K562 (cell line): ENCODE measurements around the gene FOXS1. TPM values are rescaled to one million over a fixed set of nuclear protein-coding genes. Genes with fewer than 3 reads are reported as not detected.

Experiments used
- ADNP ChIP-seq: fragments of 200-800 bp; sonication (Bioruptor generic); IDR thresholded peaks from 2 replicates; pipeline ENCODE4 v1.6.1; 2016; ENCODE audit warnings: missing genetic modification characterization, missing compliant biosample characterization
- ASH1L ChIP-seq: fragments of 450-650 bp; IDR thresholded peaks from 2 replicates; pipeline ENCODE4 v1.6.1; 2018; ENCODE audit warnings: borderline replicate concordance, mild to moderate bottlenecking, low read depth; ENCODE audit not compliant: partially characterized antibody
- CSDE1 ChIP-seq, 2 experiments: fragments of 450-650 bp; IDR thresholded peaks; 2 replicates each; pipeline ENCODE4 v1.6.1; 2016; ENCODE audit warnings: mild to moderate bottlenecking in 1 of 2
- EP300 ChIP-seq: IDR thresholded peaks from 2 replicates; pipeline ENCODE4 v1.6.1; 2012; ENCODE audit warnings: low read length, improper control_type of control experiment
- EWSR1 ChIP-seq: fragments of 450-650 bp; IDR thresholded peaks from 2 replicates; pipeline ENCODE4 v1.6.1; 2018; ENCODE audit warnings: borderline replicate concordance, mild to moderate bottlenecking, low read depth, moderate library complexity; ENCODE audit not compliant: partially characterized antibody
- NFYB ChIP-seq: IDR thresholded peaks from 2 replicates; pipeline ENCODE4 v1.6.1; 2011; ENCODE audit warnings: mild to moderate bottlenecking, moderate library complexity; ENCODE audit not compliant: insufficient read length; ENCODE audit errors: extremely low read depth
- NRF1 ChIP-seq, 2 experiments: fragments of 450-650 bp; IDR thresholded peaks in 1 of 2; conservative IDR thresholded peaks in 1 of 2; 2 replicates each; pipeline ENCODE4 v1.6.1; 2014; ENCODE audit warnings: mild to moderate bottlenecking in 2 of 2
- RB1 ChIP-seq: fragments of 450-650 bp; IDR thresholded peaks from 2 replicates; pipeline ENCODE4 v1.6.1; 2017; ENCODE audit warnings: low read depth, mild to moderate bottlenecking
- ZNF444 ChIP-seq: fragments of 250-450 bp; sonication (Bioruptor Pico); IDR thresholded peaks from 2 replicates; pipeline ENCODE4 v1.4.0; 2020; ENCODE audit warnings: mild to moderate bottlenecking, moderate library complexity
- ZNF668 ChIP-seq: fragments of 250-450 bp; sonication (Bioruptor Pico); IDR thresholded peaks from 2 replicates; pipeline ENCODE4 v1.8.0; 2022; ENCODE audit warnings: mild to moderate bottlenecking, inconsistent platforms
- polyA plus RNA-seq, 8 experiments: library from polyadenylated mRNA; depleted of rRNA in 4 of 8; stranded (reverse) in 5 of 8; unstranded in 3 of 8; fragments of >200 nt; fragmentation: Nextera tagmentation in 2 of 8; fragmentation: Illumina TruSeq in 1 of 8; extraction: Ambion mirVana in 2 of 8; extraction: Trizol in 1 of 8; gene quantifications; 2 replicates each; pipeline versions ENCODE4 v1.2.1 to v1.2.3, GENCODE V29; 2011 to 2014; ENCODE audit warnings: inconsistent platforms in 1 of 8, missing spikeins in 1 of 8
- total RNA-seq, 7 experiments: library from RNA; depleted of rRNA in 6 of 7; stranded (reverse); fragments of >200 nt in 6 of 7; fragmentation: Illumina TruSeq in 2 of 7; extraction: Trizol in 2 of 7; gene quantifications; 2 replicates each; pipeline versions ENCODE4 v1.2.1 to v1.2.3, GENCODE V29; 2011 to 2021; ENCODE audit warnings: low replicate concordance in 1 of 7
- TF ChIP-seq, protein P1 (sequence below): fragments of 250-450 bp; sonication (Bioruptor Pico); IDR thresholded peaks from 2 replicates; pipeline ENCODE4 v1.5.0; 2021
- TF ChIP-seq, protein P2 (sequence below): fragments of 450-650 bp; IDR thresholded peaks from 2 replicates; pipeline ENCODE4 v1.6.1; 2017; ENCODE audit warnings: antibody characterized with exemption
- TF ChIP-seq, protein P3 (sequence below): sonication (generic); formaldehyde crosslinking; IDR thresholded peaks from 2 replicates; pipeline ENCODE4 v1.8.0; 2022; ENCODE audit warnings: missing genetic modification reagents, mild to moderate bottlenecking, borderline replicate concordance
- TF ChIP-seq, protein P4 (sequence below): sonication (generic); formaldehyde crosslinking; IDR thresholded peaks from 2 replicates; pipeline ENCODE4 v1.8.0; 2022; ENCODE audit warnings: mild to moderate bottlenecking, missing genetic modification reagents
- TF ChIP-seq, protein P5 (sequence below): sonication (generic); formaldehyde crosslinking; IDR thresholded peaks from 2 replicates; pipeline ENCODE4 v1.8.0; 2022; ENCODE audit warnings: mild to moderate bottlenecking, missing genetic modification reagents, borderline replicate concordance
- TF ChIP-seq, protein P6 (sequence below): fragments of 250-450 bp; sonication (Bioruptor Pico); IDR thresholded peaks from 2 replicates; pipeline ENCODE4 v1.5.1; 2021; ENCODE audit warnings: mild to moderate bottlenecking

FOXS1 gene
- total and polyA plus RNA-seq, 9 of the 15 experiments (the other 6 are each of a cell fraction or from before 2014, with no cell fraction given): not detected

DNA sequence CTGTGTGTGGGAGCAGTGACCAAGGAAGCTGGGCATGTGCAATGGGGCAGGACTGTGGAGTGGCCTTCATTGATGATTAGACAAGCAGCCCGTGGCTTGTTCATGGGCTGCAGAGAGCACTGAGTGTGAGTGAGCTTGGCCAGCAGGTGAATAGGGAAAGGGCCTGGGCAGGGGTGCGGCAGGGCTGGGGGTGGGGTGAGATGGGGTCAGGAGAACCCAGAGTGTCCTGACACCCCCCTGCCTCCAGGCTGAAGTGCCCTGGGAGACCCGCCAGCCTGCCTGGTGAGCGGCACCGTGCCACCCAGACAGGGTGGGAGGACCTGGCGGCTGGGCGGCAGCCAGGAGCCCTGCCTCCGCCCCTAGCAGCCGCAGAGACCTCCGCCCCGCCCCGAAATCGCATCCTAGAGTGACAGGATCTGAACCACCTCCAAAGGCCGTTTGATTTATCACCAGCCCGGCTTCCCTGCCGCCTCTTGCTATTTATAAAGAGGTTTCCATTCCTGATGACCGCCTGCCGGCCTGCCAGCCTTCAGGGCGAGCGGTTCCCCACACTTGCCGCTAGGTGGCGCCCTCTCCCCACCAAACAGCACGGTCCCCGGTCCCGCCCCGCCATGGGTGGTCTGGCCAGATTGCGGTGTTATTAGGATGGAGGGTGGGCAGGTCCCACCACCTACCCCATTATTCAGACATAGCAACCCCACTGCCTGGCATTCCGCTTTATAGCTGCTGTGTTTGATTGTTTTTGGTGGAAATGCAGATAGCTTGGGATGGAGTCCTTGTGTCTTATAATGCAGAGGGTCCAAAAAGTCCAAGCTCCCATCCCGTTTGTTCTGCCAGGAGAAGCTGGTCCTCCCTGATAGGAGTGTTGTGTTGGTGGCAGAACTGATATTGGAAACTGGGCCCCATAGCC is 22.7 kb downstream of the FOXS1 start (continued):
- TF ChIP-seq ASH1L: no peak
- TF ChIP-seq, protein P1, sequence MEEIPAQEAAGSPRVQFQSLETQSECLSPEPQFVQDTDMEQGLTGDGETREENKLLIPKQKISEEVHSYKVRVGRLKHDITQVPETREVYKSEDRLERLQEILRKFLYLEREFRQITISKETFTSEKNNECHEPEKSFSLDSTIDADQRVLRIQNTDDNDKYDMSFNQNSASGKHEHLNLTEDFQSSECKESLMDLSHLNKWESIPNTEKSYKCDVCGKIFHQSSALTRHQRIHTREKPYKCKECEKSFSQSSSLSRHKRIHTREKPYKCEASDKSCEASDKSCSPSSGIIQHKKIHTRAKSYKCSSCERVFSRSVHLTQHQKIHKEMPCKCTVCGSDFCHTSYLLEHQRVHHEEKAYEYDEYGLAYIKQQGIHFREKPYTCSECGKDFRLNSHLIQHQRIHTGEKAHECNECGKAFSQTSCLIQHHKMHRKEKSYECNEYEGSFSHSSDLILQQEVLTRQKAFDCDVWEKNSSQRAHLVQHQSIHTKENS (CRISPR knock-in tag): no peak
- TF ChIP-seq RB1: peak; percentile 91
- TF ChIP-seq CSDE1 (IDR thresholded peaks at IDR 0.05): no peak
- TF ChIP-seq, protein P2, sequence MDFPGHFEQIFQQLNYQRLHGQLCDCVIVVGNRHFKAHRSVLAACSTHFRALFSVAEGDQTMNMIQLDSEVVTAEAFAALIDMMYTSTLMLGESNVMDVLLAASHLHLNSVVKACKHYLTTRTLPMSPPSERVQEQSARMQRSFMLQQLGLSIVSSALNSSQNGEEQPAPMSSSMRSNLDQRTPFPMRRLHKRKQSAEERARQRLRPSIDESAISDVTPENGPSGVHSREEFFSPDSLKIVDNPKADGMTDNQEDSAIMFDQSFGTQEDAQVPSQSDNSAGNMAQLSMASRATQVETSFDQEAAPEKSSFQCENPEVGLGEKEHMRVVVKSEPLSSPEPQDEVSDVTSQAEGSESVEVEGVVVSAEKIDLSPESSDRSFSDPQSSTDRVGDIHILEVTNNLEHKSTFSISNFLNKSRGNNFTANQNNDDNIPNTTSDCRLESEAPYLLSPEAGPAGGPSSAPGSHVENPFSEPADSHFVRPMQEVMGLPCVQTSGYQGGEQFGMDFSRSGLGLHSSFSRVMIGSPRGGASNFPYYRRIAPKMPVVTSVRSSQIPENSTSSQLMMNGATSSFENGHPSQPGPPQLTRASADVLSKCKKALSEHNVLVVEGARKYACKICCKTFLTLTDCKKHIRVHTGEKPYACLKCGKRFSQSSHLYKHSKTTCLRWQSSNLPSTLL: no peak
- no peak for TF ChIP-seq ZNF444
- no peak for TF ChIP-seq NFYB
- no peak for TF ChIP-seq NRF1 (conservative IDR thresholded peaks at IDR 0.05 in 1 of 2, IDR thresholded peaks at IDR 0.05 in 1 of 2)
- TF ChIP-seq, protein P3, sequence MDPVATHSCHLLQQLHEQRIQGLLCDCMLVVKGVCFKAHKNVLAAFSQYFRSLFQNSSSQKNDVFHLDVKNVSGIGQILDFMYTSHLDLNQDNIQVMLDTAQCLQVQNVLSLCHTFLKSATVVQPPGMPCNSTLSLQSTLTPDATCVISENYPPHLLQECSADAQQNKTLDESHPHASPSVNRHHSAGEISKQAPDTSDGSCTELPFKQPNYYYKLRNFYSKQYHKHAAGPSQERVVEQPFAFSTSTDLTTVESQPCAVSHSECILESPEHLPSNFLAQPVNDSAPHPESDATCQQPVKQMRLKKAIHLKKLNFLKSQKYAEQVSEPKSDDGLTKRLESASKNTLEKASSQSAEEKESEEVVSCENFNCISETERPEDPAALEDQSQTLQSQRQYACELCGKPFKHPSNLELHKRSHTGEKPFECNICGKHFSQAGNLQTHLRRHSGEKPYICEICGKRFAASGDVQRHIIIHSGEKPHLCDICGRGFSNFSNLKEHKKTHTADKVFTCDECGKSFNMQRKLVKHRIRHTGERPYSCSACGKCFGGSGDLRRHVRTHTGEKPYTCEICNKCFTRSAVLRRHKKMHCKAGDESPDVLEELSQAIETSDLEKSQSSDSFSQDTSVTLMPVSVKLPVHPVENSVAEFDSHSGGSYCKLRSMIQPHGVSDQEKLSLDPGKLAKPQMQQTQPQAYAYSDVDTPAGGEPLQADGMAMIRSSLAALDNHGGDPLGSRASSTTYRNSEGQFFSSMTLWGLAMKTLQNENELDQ (CRISPR knock-in tag): no peak
- TF ChIP-seq EWSR1: no peak
- TF ChIP-seq, protein P4, sequence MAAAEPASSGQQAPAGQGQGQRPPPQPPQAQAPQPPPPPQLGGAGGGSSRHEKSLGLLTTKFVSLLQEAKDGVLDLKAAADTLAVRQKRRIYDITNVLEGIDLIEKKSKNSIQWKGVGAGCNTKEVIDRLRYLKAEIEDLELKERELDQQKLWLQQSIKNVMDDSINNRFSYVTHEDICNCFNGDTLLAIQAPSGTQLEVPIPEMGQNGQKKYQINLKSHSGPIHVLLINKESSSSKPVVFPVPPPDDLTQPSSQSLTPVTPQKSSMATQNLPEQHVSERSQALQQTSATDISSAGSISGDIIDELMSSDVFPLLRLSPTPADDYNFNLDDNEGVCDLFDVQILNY (CRISPR knock-in tag): 0 out of 2 replicates have a peak, but pooled peaks have one; percentile 28
- TF ChIP-seq, protein P5, sequence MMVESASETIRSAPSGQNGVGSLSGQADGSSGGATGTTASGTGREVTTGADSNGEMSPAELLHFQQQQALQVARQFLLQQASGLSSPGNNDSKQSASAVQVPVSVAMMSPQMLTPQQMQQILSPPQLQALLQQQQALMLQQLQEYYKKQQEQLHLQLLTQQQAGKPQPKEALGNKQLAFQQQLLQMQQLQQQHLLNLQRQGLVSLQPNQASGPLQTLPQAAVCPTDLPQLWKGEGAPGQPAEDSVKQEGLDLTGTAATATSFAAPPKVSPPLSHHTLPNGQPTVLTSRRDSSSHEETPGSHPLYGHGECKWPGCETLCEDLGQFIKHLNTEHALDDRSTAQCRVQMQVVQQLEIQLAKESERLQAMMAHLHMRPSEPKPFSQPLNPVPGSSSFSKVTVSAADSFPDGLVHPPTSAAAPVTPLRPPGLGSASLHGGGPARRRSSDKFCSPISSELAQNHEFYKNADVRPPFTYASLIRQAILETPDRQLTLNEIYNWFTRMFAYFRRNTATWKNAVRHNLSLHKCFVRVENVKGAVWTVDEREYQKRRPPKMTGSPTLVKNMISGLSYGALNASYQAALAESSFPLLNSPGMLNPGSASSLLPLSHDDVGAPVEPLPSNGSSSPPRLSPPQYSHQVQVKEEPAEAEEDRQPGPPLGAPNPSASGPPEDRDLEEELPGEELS (CRISPR knock-in tag): no peak
- no peak for TF ChIP-seq EP300
- TF ChIP-seq ZNF668 (CRISPR knock-in tag): no peak
- TF ChIP-seq, protein P6, sequence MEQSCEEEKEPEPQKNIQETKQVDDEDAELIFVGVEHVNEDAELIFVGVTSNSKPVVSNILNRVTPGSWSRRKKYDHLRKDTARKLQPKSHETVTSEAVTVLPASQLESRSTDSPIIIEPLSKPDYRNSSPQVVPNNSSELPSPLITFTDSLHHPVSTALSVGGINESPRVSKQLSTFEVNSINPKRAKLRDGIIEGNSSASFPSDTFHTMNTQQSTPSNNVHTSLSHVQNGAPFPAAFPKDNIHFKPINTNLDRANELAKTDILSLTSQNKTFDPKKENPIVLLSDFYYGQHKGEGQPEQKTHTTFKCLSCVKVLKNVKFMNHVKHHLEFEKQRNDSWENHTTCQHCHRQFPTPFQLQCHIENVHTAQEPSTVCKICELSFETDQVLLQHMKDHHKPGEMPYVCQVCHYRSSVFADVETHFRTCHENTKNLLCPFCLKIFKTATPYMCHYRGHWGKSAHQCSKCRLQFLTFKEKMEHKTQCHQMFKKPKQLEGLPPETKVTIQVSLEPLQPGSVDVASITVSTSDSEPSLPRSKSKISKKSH: no peak
- TF ChIP-seq ADNP (tag): no peak
